ENCODE data around the gene ACOXL. TPM values are rescaled to one million over a fixed set of nuclear protein-coding genes. Genes with fewer than 3 reads are reported as not detected.
"Not testable (repeated sequence)": the region's sequence is repeated elsewhere in the genome, so short reads cannot be mapped to it uniquely, and the experiment has no call there.

The ACOXL gene
- total RNA-seq, 1 donor from 2014 or later, result 0.58 TPM

DNA sequence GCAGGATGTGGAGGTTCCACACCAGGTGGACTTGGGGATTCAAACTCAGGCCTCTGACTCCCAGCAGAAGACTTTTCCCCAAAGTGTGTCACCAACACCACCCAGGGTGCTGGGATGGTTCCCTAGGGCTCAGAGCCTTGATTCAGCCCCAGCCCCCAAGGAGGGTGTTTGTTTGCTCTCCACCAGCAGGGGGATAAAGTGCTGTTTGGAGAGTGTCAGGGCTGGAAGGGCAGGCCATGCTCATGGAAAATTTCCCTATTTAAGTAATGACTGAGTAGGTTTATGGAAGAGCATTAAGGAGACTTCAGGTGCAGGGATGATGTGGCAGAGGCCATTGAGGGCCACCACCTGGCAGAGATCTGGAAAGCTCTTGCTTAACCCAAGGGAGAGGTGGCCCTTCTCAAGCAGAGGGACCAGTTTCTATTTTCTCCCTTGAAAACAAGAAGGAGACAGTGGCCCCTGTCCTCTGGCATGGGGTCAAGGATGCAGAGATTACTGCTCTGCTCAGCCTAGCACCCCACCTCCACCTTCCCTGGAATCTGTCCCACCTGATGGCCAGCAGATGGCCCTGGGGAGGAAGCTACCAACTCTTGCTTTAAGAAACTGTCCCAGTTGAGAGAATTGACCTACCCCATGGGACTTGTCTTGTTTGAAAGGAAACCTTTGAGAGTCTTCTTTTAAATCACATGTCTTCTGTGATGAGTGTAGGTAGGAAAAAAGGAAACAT lies 122.1 kb downstream of the ACOXL start:
- DNase-seq (ENCODE audit: low read depth), result no peak
- H3K27me3 ChIP-seq (ENCODE audit: control insufficient read depth, insufficient read depth, low read length), result peaks cover 14% of the 10 kb centered on the region
- H3K36me3 ChIP-seq (ENCODE audit: control insufficient read depth, insufficient read depth, low read length), result no peaks in the 10 kb centered on the region
- TF ChIP-seq, protein P1, sequence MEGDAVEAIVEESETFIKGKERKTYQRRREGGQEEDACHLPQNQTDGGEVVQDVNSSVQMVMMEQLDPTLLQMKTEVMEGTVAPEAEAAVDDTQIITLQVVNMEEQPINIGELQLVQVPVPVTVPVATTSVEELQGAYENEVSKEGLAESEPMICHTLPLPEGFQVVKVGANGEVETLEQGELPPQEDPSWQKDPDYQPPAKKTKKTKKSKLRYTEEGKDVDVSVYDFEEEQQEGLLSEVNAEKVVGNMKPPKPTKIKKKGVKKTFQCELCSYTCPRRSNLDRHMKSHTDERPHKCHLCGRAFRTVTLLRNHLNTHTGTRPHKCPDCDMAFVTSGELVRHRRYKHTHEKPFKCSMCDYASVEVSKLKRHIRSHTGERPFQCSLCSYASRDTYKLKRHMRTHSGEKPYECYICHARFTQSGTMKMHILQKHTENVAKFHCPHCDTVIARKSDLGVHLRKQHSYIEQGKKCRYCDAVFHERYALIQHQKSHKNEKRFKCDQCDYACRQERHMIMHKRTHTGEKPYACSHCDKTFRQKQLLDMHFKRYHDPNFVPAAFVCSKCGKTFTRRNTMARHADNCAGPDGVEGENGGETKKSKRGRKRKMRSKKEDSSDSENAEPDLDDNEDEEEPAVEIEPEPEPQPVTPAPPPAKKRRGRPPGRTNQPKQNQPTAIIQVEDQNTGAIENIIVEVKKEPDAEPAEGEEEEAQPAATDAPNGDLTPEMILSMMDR (IDR thresholded peaks at IDR 0.05; ENCODE audit: insufficient read depth, low read length, poor library complexity, severe bottlenecking), result peak; percentile 27
- H3K4me3 ChIP-seq (ENCODE audit: low read depth, low read length), result no peak overlapping the region

DNA sequence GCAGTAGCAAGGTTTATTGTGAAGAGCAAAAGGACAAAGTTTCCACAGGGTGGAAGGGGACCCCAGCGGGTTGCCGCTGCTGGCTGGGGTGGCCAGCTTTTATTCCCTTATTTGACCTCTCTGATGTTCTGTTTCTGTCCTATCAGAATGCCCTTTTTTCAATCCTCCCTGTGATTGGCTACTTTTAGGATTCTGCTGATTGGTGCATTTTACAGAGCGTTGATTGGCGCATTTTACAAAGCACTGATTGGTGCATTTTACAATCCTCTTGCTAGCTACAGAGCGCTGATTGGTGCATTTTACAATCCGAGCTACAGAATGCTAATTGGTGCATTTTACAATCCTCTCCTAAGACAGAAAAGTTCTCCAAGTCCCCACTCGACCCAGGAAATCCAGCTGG lies 123.5 kb downstream of the ACOXL start:
- not testable (repeated sequence) for H3K4me3 ChIP-seq (ENCODE audit: low read depth, low read length); DNase-seq (ENCODE audit: low read depth); H3K36me3 ChIP-seq (ENCODE audit: control insufficient read depth, insufficient read depth, low read length)
- peaks cover 25% of the 10 kb centered on the region for H3K27me3 ChIP-seq (ENCODE audit: control insufficient read depth, insufficient read depth, low read length)

DNA sequence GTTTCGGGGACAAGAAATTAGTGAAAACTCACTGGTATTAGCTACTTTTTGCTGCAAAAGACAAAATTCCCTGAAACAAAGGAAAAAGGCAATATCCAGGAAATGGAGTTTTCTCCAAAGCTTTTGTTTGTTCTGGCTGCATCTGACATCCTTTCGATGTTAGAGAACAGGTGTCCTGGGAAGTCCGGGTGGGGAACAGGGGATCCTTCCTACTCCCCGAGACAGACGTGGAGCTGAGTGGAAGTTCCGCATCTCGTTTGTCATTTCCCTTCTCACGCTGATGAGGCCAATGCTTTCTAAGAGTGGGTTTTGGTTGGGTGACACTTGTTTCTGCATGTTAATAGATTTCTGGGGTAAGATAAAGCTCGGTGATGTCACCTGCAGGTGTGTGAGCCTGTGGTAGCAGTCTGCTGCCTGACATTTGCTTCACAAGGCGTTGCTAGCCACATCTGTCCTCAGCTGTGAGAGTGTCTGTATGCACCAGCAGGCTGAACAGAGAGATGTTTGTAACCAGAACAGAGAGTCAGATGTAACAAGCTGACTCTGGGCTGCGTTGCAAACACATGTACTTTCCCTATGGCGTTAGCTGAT lies 125.9 kb downstream of the ACOXL start:
- no peak overlapping the region for H3K4me3 ChIP-seq (ENCODE audit: low read depth, low read length)
- H3K27me3 ChIP-seq (ENCODE audit: control insufficient read depth, insufficient read depth, low read length), result peaks cover 37% of the 10 kb centered on the region
- no peak for DNase-seq (ENCODE audit: low read depth)
- TF ChIP-seq, protein P1 (IDR thresholded peaks at IDR 0.05; ENCODE audit: insufficient read depth, low read length, poor library complexity, severe bottlenecking), result no peak
- H3K36me3 ChIP-seq (ENCODE audit: control insufficient read depth, insufficient read depth, low read length), result no peaks in the 10 kb centered on the region

DNA sequence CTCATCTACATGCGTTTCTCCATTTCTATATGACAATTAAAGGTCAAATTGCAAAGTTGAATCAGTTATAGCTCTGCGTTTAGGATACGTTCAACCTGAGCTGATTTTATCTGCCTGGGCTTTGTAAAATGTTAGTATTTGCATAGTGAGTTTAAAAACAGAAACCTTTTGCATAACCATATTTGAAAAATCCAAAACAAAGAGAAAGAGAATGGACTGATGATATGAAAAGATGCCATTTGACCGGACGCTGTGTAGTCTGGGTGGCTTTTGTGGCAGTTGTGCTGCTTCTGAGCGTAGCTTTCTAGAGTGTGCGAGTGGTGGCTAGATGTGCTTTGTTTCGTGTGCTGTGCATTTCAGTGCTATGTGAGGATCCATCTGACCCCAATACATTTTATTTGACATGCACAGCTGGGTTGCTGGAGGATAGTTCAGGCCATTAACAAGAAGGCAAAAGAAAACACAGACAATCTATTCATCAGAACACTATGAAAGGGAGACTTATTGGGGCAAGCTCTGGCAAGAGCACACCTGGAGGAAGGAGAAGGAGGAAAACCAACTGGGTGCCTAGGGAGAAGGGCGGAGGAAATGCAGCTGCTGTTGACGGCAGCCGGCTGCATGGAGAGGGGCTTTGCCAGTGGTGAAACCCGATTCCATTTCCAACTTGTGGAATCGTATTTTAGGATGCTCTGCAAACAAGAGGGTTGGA lies 126.8 kb downstream of the ACOXL start:
- TF ChIP-seq, protein P1 (IDR thresholded peaks at IDR 0.05; ENCODE audit: insufficient read depth, low read length, poor library complexity, severe bottlenecking), result no peak
- Histone ChIP-seq H3K4me3 (ENCODE audit: low read depth, low read length) (no peak overlapping the region), H3K36me3 (ENCODE audit: control insufficient read depth, insufficient read depth, low read length) (no peaks in the 10 kb centered on the region), H3K27me3 (ENCODE audit: control insufficient read depth, insufficient read depth, low read length) (peaks cover 37% of the 10 kb centered on the region)
- DNase-seq (ENCODE audit: low read depth), result no peak

DNA sequence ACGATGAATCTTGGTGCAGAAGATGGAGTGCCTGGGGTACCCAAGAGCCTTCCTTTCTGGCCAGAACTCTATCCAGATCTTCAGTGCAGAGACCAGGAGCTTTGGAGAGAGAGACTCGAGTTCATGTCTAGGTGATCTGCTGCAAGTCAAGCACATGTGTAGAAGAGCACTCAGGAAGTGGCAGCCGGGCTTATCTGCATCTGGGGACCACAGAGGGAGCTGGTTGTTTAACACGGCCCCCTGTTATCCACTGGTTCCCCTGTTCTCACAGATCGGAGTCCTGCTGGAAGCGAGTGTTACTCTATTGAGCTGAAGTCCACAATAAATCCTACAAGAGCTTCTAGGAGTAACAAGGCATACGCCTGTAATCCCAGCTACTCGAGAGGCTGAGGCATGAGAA lies 128.3 kb downstream of the ACOXL start:
- Histone ChIP-seq H3K36me3 (ENCODE audit: control insufficient read depth, insufficient read depth, low read length) (no peaks in the 10 kb centered on the region), H3K4me3 (ENCODE audit: low read depth, low read length) (no peak overlapping the region), H3K27me3 (ENCODE audit: control insufficient read depth, insufficient read depth, low read length) (peaks cover 35% of the 10 kb centered on the region)
- TF ChIP-seq, protein P1 (IDR thresholded peaks at IDR 0.05; ENCODE audit: insufficient read depth, low read length, poor library complexity, severe bottlenecking), result no peak
- no peak for DNase-seq (ENCODE audit: low read depth)

DNA sequence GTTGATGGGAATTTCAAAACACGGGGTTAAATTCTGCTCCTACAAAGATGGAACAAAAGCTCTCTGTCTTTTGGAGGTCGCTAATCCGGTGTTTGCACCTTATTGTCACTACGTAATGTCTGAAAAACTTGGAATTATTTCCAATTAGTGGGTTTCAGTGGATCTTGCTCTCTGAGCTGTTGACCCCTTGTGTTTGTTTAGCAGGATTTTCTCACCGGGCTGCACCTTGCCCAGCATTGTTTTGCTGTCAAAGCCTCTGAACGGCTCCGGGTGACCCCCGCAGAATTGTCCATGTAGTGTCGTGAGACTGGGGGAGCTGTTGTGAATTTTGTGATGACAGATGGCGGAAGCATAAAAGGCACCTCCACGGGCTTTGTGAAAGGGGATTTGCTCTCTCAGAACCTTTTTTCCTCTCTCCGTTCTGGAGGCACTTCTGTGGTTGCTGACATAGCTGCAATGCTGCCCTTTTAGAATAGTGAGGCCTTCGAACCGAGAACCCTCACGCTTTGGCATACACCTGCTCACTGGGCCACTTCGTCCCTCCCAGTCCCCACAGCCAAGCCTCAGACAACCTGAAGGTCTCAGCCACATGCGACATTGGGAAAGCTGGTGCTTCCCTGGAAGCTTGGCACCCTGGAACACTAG lies 129.4 kb downstream of the ACOXL start:
- DNase-seq (ENCODE audit: low read depth), result no peak
- Histone ChIP-seq H3K27me3 (ENCODE audit: control insufficient read depth, insufficient read depth, low read length) (peaks cover 37% of the 10 kb centered on the region), H3K4me3 (ENCODE audit: low read depth, low read length) (no peak overlapping the region), H3K36me3 (ENCODE audit: control insufficient read depth, insufficient read depth, low read length) (no peaks in the 10 kb centered on the region)
- TF ChIP-seq, protein P1 (IDR thresholded peaks at IDR 0.05; ENCODE audit: insufficient read depth, low read length, poor library complexity, severe bottlenecking), result no peak

All from kidney epithelial cell (primary cell).